DOHH2 (cell line): ENCODE measurements around the gene KCNA3.

Source experiments
- H3F3A ChIP-seq: fragments of 200-600 bp; sonication (generic), shearing (Covaris generic); 2 replicates; pipeline ENCODE4 v1.6.0; 2016; ENCODE audit warnings: antibody characterized with exemption, mild to moderate bottlenecking; ENCODE audit not compliant: control insufficient read depth, insufficient read depth
- H3K27ac ChIP-seq: fragments of 200-600 bp; sonication (generic); 2 replicates; pipeline ENCODE4 v1.5.1; 2014; ENCODE audit warnings: low read depth, mild to moderate bottlenecking, low read length, moderate library complexity
- H3K27me3 ChIP-seq: fragments of 200-600 bp; sonication (generic); 2 replicates; pipeline ENCODE4 v1.6.1; 2014; ENCODE audit warnings: mild to moderate bottlenecking, low read length, mixed read lengths; ENCODE audit not compliant: control insufficient read depth
- H3K36me3 ChIP-seq: fragments of 200-600 bp; sonication (generic); 2 replicates; pipeline ENCODE4 v1.6.1; 2014; ENCODE audit warnings: mild to moderate bottlenecking, low read length, moderate library complexity, mixed read lengths; ENCODE audit not compliant: control insufficient read depth
- H3K4me1 ChIP-seq: fragments of 200-600 bp; sonication (generic); 2 replicates; pipeline ENCODE4 v1.6.1; 2014; ENCODE audit warnings: mild to moderate bottlenecking, low read length, mixed read lengths; ENCODE audit not compliant: control insufficient read depth
- H3K4me2 ChIP-seq: fragments of 200-600 bp; sonication (generic); 2 replicates; pipeline ENCODE4 v1.6.0; 2014; ENCODE audit warnings: mild to moderate bottlenecking, low read length, moderate library complexity
- H3K4me3 ChIP-seq: fragments of 200-600 bp; sonication (generic); 2 replicates; pipeline ENCODE4 v1.5.1; 2014; ENCODE audit warnings: mild to moderate bottlenecking, low read length, mixed read lengths
- H3K79me2 ChIP-seq: fragments of 200-600 bp; sonication (generic); 2 replicates; pipeline ENCODE4 v1.6.1; 2014; ENCODE audit warnings: mild to moderate bottlenecking, low read length, mixed read lengths; ENCODE audit not compliant: control insufficient read depth
- H3K9me2 ChIP-seq: fragments of 200-600 bp; sonication (generic); replicated peaks from 2 replicates; pipeline ENCODE4 v1.6.1; 2014; ENCODE audit warnings: mild to moderate bottlenecking, low read length, mixed read lengths; ENCODE audit not compliant: control insufficient read depth
- H3K9me3 ChIP-seq: fragments of 200-600 bp; sonication (generic); 2 replicates; pipeline ENCODE4 v1.6.1; 2014; ENCODE audit warnings: antibody characterized with exemption, low read length, mixed read lengths; ENCODE audit not compliant: control insufficient read depth, insufficient read depth
- H4K20me1 ChIP-seq: fragments of 200-600 bp; sonication (generic); 2 replicates; pipeline ENCODE4 v1.6.0; 2014; ENCODE audit warnings: low read depth, mild to moderate bottlenecking, antibody characterized with exemption, low read length, moderate library complexity; ENCODE audit not compliant: control insufficient read depth, insufficient read depth
- EZH2phosphoT487 ChIP-seq: fragments of 200-600 bp; sonication (generic); IDR thresholded peaks from 2 replicates; pipeline ENCODE4 v1.6.1; 2017; ENCODE audit warnings: borderline replicate concordance, mild to moderate bottlenecking, antibody characterized with exemption, low read length, moderate library complexity, mixed read lengths
- TF ChIP-seq, protein P1 (sequence below): fragments of 200-600 bp; sonication (generic); IDR thresholded peaks from one replicate; pipeline ENCODE4 v1.5.1; 2014; ENCODE audit warnings: antibody characterized with exemption, mild to moderate bottlenecking, low read depth, low read length; ENCODE audit not compliant: poor library complexity, severe bottlenecking

KCNA3 gene

DNA sequence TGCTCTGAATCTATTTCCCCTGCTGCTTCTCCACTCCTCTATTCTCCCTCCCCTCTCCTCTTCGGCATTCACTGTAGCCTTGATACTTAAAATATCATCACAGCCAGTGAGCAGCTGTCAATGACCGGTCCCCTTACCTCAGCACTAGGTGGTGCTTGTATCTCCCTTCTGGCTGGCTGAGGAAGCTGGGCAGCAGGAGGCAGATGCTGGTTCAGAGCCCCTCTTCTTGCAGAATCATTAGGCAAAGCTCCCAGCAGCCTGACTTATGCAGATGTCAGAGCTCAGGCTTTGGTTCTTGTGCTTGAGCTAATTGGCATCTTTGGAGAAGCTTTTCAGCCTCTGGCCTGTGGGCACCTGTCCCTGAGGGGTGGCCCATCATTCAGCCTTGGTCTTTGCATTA, 36.7 kb downstream of the KCNA3 start:
- no peaks in the 10 kb centered on the region for H3K9me2 ChIP-seq
- no peaks in the 10 kb centered on the region for H3K79me2 ChIP-seq
- TF ChIP-seq, protein P1, sequence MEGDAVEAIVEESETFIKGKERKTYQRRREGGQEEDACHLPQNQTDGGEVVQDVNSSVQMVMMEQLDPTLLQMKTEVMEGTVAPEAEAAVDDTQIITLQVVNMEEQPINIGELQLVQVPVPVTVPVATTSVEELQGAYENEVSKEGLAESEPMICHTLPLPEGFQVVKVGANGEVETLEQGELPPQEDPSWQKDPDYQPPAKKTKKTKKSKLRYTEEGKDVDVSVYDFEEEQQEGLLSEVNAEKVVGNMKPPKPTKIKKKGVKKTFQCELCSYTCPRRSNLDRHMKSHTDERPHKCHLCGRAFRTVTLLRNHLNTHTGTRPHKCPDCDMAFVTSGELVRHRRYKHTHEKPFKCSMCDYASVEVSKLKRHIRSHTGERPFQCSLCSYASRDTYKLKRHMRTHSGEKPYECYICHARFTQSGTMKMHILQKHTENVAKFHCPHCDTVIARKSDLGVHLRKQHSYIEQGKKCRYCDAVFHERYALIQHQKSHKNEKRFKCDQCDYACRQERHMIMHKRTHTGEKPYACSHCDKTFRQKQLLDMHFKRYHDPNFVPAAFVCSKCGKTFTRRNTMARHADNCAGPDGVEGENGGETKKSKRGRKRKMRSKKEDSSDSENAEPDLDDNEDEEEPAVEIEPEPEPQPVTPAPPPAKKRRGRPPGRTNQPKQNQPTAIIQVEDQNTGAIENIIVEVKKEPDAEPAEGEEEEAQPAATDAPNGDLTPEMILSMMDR: no peak
- TF ChIP-seq EZH2phosphoT487: no peak
- H3K9me3 ChIP-seq: no peaks in the 10 kb centered on the region
- H3K4me2 ChIP-seq: no peak overlapping the region
- no peaks in the 10 kb centered on the region for H3F3A ChIP-seq
- H4K20me1 ChIP-seq: no peaks in the 10 kb centered on the region
- H3K27me3 ChIP-seq: no peaks in the 10 kb centered on the region
- no peak overlapping the region for H3K27ac ChIP-seq
- no peak overlapping the region for H3K4me3 ChIP-seq
- peaks cover 28% of the 10 kb centered on the region for H3K4me1 ChIP-seq
- no peaks in the 10 kb centered on the region for H3K36me3 ChIP-seq

DNA sequence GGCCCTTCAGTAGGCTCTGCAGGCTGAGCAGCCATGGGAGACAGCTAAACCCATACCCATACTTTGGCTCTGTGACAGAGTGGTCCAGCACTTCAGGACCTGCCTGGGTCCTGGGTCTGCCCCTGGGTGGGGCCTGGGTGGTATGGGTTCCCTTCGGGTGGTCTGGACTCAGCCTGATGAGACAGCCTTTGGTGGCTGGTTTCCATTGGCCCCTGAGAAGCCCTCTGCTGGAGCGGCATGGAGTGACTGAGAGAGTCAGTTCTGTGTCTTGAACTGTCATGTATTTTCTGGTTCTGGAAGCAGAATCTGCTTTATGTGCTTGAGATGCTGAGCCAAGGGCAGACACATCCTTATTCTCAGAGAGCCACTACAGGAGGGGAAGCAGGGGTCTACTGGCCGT, 37.3 kb downstream of the KCNA3 start:
- Histone ChIP-seq H3K79me2 (no peaks in the 10 kb centered on the region), H3K4me2 (no peak overlapping the region), H3F3A (no peaks in the 10 kb centered on the region), H4K20me1 (no peaks in the 10 kb centered on the region), H3K4me1 (peaks cover 28% of the 10 kb centered on the region), H3K27me3 (no peaks in the 10 kb centered on the region), H3K36me3 (no peaks in the 10 kb centered on the region), H3K27ac (no peak overlapping the region), H3K9me3 (no peaks in the 10 kb centered on the region), H3K9me2 (no peaks in the 10 kb centered on the region), H3K4me3 (no peak overlapping the region)
- TF ChIP-seq EZH2phosphoT487: no peak
- TF ChIP-seq, protein P1: no peak

DNA sequence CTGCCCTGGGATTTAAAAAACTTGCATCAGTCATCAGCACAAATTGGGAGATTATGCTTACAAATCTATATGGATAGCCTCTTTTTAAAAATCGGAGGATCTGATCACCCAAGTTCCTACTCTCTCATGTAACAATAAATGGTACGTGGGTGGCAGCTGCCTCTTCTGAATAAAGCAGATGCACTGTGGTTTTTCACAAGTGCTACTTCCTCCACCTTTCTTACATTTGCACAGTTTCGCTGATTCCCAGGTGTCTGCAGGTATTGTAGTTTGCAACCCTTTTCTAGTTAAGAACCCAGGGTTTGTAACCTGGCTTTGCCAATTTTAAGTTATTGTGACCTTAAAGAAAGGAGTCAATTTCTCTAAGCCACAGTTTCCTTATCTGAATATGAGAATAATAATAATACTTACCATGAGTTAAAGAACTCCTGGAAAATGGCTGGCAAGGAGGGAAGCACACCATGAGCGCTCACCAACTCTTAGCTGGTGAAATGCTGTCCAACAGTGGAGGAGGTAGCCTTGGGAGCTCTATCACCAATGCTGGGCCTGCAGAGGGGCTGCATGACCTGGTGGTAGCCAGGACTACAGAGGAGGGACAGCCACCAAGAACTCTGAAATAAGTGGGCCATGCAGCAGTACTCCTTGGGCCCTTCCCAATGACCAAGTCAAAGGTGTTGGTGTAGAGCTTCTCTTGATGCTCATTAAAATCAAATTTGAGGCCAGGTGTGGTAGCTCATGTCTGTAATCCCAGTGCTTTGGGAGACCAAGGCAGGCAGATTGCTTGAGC, 38.4 kb downstream of the KCNA3 start:
- Histone ChIP-seq H3K27me3 (no peaks in the 10 kb centered on the region), H3K4me1 (peaks cover 36% of the 10 kb centered on the region), H3K4me3 (peak overlapping the region; percentile 5; the same call in 1 of the 2 replicates), H3F3A (no peaks in the 10 kb centered on the region), H4K20me1 (no peaks in the 10 kb centered on the region), H3K79me2 (no peaks in the 10 kb centered on the region), H3K4me2 (peak overlapping the region; percentile 46), H3K27ac (no peak overlapping the region), H3K9me3 (no peaks in the 10 kb centered on the region), H3K36me3 (no peaks in the 10 kb centered on the region), H3K9me2 (no peaks in the 10 kb centered on the region)
- TF ChIP-seq EZH2phosphoT487: no peak
- TF ChIP-seq, protein P1: no peak
